Measurements from ENCODE around the gene BPI. TPM values are rescaled to one million over a fixed set of nuclear protein-coding genes. Genes with fewer than 3 reads are reported as not detected.

Gene BPI
- polyA plus RNA-seq, 1 of the 3 experiments (the other 2 are of a cell fraction) = not detected

DNA sequence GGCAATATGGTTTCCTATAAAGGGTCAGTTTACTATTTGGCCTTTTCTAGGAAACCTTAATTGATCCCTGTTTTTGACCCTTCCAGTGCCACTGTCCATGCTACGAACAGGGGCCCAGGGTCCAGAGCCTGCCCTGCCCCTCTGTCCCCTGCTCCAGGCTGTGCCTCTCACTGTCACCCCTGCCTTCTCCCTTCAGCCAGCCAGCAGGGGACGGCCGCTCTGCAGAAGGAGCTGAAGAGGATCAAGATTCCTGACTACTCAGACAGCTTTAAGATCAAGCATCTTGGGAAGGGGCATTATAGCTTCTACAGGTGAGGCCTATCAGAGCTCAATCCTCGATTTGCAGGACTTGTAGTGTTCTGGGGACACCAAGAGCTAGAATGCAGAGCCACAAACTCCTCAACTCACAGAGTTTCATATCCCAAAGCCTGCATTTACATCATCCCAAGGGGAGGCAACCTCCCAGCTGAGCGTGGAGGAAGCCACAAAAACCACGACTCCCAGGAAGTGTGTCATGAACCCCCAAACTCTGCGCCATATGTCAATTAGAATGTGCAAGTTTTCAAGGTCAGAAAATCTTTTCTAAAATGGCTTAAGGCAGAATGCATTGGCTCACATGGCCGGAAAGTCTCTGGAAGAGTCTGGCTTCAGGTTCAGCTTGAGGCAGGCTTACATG is 3.6 kb downstream of the BPI start:
- TF ChIP-seq TCF12 (IDR thresholded peaks at IDR 0.05) = no peak
- TF ChIP-seq GABPA (IDR thresholded peaks at IDR 0.05; ENCODE audit: low read depth) = no peak
- TF ChIP-seq EP300 (IDR thresholded peaks at IDR 0.05; ENCODE audit: borderline replicate concordance in 1 of 2, low read depth in 1 of 2, low read length in 1 of 2) = no peak
- no peak for TF ChIP-seq GATA2 (CRISPR knock-in tag; IDR thresholded peaks at IDR 0.05)
- no peak for TF ChIP-seq NRF1 (IDR thresholded peaks at IDR 0.05; ENCODE audit: low read depth, low read length)
- TF ChIP-seq NFIC (IDR thresholded peaks at IDR 0.05; ENCODE audit: borderline replicate concordance) = no peak
- no peak for TF ChIP-seq PBX3 (IDR thresholded peaks at IDR 0.05)
- no peak for TF ChIP-seq POLR2AphosphoS5 (IDR thresholded peaks at IDR 0.05; ENCODE audit: low read depth, low read length)
- TF ChIP-seq SMC3 (IDR thresholded peaks at IDR 0.05; ENCODE audit: low read depth, low read length) = no peak
- no peak for TF ChIP-seq RCOR1 (IDR thresholded peaks at IDR 0.05; ENCODE audit: low read length)
- no peak for TF ChIP-seq FOXJ3 (CRISPR knock-in tag; IDR thresholded peaks at IDR 0.05)
- no peak for TF ChIP-seq RFX5 (IDR thresholded peaks at IDR 0.05; ENCODE audit: low read length)
- no peak for TF ChIP-seq ZBTB33 (IDR thresholded peaks at IDR 0.05; ENCODE audit: borderline replicate concordance, low read depth)
- no peak for TF ChIP-seq USF2 (IDR thresholded peaks at IDR 0.05; ENCODE audit: borderline replicate concordance, low read depth, low read length)
- TF ChIP-seq, protein P1, sequence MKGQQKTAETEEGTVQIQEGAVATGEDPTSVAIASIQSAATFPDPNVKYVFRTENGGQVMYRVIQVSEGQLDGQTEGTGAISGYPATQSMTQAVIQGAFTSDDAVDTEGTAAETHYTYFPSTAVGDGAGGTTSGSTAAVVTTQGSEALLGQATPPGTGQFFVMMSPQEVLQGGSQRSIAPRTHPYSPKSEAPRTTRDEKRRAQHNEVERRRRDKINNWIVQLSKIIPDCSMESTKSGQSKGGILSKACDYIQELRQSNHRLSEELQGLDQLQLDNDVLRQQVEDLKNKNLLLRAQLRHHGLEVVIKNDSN (IDR thresholded peaks at IDR 0.05; ENCODE audit: borderline replicate concordance, low read depth) = no peak
- no peak for TF ChIP-seq CHD2 (IDR thresholded peaks at IDR 0.05; ENCODE audit: low read length, partially characterized antibody)
- TF ChIP-seq, protein P2, sequence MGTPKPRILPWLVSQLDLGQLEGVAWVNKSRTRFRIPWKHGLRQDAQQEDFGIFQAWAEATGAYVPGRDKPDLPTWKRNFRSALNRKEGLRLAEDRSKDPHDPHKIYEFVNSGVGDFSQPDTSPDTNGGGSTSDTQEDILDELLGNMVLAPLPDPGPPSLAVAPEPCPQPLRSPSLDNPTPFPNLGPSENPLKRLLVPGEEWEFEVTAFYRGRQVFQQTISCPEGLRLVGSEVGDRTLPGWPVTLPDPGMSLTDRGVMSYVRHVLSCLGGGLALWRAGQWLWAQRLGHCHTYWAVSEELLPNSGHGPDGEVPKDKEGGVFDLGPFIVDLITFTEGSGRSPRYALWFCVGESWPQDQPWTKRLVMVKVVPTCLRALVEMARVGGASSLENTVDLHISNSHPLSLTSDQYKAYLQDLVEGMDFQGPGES (IDR thresholded peaks at IDR 0.05; ENCODE audit: low read depth, low read length) = no peak
- no peak for TF ChIP-seq TAF1 (IDR thresholded peaks at IDR 0.05; ENCODE audit: borderline replicate concordance, low read depth, low read length)
- no peak for TF ChIP-seq EZH2phosphoT487 (IDR thresholded peaks at IDR 0.05; ENCODE audit: borderline replicate concordance, low read depth)
- no peak for TF ChIP-seq MAX (IDR thresholded peaks at IDR 0.05; ENCODE audit: low read depth)
- H3K9me2 ChIP-seq = no peaks in the 10 kb centered on the region
- no peak overlapping the region for H3K9ac ChIP-seq
- ChIA-PET CTCF (interaction anchor here (0.9 to 3.2 kb wide), 3 partner anchors 14 to 743 kb away, joined by 3 to 11 read pairs (median 3); no protein-coding TSS in a partner anchor), POLR2A (no interaction called here)
- H3K9me3 ChIP-seq = no peaks in the 10 kb centered on the region
- no peak overlapping the region for H3K4me2 ChIP-seq
- no peaks in the 10 kb centered on the region for H3K36me3 ChIP-seq (replicated peaks in 1 of 2; ENCODE audit: control insufficient read depth in 1 of 2, insufficient read depth in 2 of 2, low read length in 1 of 2)
- no peak overlapping the region for H3K4me3 ChIP-seq (ENCODE audit: low read depth in 2 of 2, low read length in 1 of 2)
- no peaks in the 10 kb centered on the region for H3K27me3 ChIP-seq (ENCODE audit: insufficient read depth)
- H3K79me2 ChIP-seq (ENCODE audit: insufficient read depth) = no peaks in the 10 kb centered on the region
- H4K20me1 ChIP-seq (ENCODE audit: insufficient read depth) = no peaks in the 10 kb centered on the region
- peaks cover 0 to 4% of the 10 kb centered on the region in 2 experiments; a peak in 1 of 4 replicates for H3K4me1 ChIP-seq (ENCODE audit: control insufficient read depth in 1 of 2, insufficient read depth in 2 of 2, low read depth in 1 of 2, low read length in 1 of 2)
- DNase-seq = no peak
- H3K27ac ChIP-seq (ENCODE audit: low read depth in 2 of 2, low read length in 1 of 2) = no peak overlapping the region
- H2AFZ ChIP-seq (ENCODE audit: low read depth) = no peak overlapping the region
- H3F3A ChIP-seq (replicated peaks; ENCODE audit: insufficient read depth) = peaks cover 4% of the 10 kb centered on the region
- 65% methylated on average over 8 of the region's 8 CpGs for WGBS (ENCODE audit: low lambda C conversion rate)

Measured in SK-N-SH (cell line).